ENCODE results near the gene VPS29.
"Not testable (repeated sequence)": the region's sequence is repeated elsewhere in the genome, so short reads cannot be mapped to it uniquely, and the experiment has no call there.

VPS29 gene

DNA sequence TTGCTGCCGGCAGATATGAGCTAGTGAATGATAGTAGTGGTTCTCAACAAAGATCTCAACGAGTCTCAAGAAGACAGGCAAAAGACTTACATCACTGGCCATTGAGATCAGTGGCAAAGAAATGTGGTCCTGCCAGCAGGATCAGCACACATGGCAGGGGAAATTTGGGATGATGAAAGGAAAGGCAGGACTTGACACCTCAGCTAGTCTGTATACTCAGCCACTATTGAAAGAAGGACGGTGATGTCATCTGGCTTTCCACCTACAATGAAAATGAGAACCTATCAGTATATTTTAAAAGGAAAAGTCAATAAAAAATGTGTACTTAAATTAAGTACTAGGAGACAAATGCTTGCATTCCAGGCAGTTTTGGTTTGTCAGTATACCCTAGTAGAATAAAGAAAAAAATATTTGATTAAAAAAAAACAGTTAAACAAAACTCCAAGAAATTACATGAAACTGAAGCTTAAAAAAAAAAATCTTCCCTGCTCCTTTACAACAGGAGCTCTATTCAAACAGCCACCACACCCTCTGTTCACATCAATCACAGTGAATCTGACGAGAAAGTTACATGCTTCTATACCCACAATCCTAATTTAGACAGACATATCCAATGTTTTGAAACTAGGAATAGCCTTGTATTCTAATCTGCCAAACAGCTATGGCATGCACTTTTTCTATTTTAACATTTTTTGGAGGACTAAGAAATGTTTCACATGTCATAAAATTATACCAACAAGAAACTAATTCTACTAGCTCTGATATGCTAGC lies 35.1 kb upstream of the VPS29 start:
- H3K27me3 Mint-ChIP-seq (ENCODE audit: low read depth), result no peaks in the 10 kb centered on the region
- H3K4me3 Mint-ChIP-seq, result no peak overlapping the region
- no peaks in the 10 kb centered on the region for H3K9me3 Mint-ChIP-seq
- peaks cover 41% of the 10 kb centered on the region for H3K36me3 Mint-ChIP-seq (ENCODE audit: low read depth)
- H3K4me1 Mint-ChIP-seq (ENCODE audit: low read depth), result peaks cover 21% of the 10 kb centered on the region
- H3K27ac Mint-ChIP-seq, result no peak overlapping the region

DNA sequence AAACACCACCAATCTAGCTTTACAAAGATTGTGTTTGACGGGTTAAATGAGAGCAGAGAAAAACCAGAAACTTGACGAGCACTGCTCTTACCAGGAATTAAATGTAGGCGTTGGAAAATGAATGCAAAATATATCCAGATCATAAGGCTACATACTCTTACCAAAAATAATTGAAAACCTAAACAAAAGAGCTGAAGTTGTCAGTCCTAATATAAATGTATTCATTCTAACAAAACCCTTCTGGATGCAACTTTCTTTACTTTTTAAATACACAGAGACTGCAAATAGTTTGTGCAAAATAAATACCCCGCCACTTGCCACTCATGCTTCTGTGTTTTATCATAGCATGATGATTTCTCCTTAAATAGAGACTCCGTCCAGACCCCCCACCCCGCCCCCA lies 32.9 kb upstream of the VPS29 start:
- peaks cover 26% of the 10 kb centered on the region for H3K4me1 Mint-ChIP-seq (ENCODE audit: low read depth)
- H3K4me3 Mint-ChIP-seq, result no peak overlapping the region
- no peaks in the 10 kb centered on the region for H3K9me3 Mint-ChIP-seq
- H3K36me3 Mint-ChIP-seq (ENCODE audit: low read depth), result peaks cover 51% of the 10 kb centered on the region
- H3K27ac Mint-ChIP-seq, result no peak overlapping the region
- no peaks in the 10 kb centered on the region for H3K27me3 Mint-ChIP-seq (ENCODE audit: low read depth)

DNA sequence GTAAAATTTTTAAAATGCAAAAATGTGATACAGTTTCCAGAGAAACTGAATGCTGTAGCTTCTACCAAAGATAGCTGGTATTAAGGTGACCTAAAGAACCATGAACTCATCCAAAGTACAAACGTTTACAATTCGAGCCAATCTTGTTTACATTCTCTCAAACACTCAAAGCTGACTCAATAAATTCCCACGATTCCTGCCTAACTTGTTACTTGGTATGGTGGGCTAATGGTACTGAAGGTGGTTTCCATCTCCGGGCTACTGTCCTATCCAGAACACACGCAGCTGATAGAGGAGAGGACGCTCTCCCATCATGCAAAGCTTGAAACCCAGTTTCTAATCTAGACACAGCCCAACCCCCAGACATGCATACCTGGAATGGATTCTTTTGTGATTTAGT lies 31.7 kb upstream of the VPS29 start:
- Mint-ChIP-seq H3K27ac (no peak overlapping the region), H3K4me3 (no peak overlapping the region), H3K36me3 (ENCODE audit: low read depth) (peaks cover 44% of the 10 kb centered on the region), H3K9me3 (no peaks in the 10 kb centered on the region), H3K4me1 (ENCODE audit: low read depth) (peaks cover 17% of the 10 kb centered on the region), H3K27me3 (ENCODE audit: low read depth) (no peaks in the 10 kb centered on the region)

DNA sequence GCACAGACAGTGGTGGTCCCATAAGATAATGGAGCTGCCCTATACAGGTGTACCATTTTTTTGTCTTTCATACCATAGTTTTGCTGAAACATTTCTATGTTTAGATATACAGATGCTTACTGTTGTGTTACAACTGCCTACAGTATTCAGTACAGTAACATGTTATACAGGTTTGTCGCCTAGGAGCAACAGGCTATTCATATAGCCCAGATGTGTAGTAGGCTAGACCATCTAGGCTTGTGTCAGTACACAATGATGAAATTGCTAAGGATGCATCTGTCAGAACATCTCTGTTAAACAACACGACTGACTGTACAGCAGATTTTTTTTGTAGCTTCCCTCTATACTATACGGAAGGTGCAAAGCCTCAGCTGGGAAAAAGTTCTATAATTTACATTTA lies 30.7 kb upstream of the VPS29 start:
- Mint-ChIP-seq H3K27me3 (ENCODE audit: low read depth) (no peaks in the 10 kb centered on the region), H3K4me1 (ENCODE audit: low read depth) (peaks cover 22% of the 10 kb centered on the region), H3K4me3 (no peak overlapping the region), H3K36me3 (ENCODE audit: low read depth) (peaks cover 42% of the 10 kb centered on the region), H3K27ac (no peak overlapping the region), H3K9me3 (no peaks in the 10 kb centered on the region)

DNA sequence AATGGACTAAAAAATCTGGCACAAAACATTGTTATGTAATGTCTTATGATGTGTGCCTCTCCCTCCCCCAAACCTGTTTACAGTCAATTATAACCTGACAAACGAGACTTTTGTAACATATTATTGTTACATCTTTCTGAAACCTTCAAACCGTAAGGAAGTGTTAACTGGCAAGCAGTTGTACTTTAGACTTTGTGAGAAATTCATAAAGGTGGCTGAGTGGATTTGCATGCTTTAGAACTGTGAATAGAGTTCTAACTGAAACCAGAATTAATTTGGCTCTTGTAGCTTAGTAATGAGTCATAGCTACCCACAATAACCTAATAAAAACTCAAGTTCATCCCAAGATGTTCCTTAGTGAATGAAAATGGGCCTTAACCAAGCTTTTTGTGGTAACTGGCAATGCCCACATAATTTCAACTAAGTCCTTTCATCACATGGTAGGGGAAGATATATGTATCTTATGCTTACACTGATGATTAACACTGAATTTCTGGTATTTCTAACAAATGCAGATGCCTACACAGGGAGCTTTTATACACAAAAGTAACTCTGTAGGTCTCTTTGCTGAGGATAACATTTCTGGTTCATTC lies 29.9 kb upstream of the VPS29 start:
- Mint-ChIP-seq H3K4me1 (ENCODE audit: low read depth) (peaks cover 22% of the 10 kb centered on the region), H3K36me3 (ENCODE audit: low read depth) (peaks cover 37% of the 10 kb centered on the region), H3K4me3 (no peak overlapping the region), H3K9me3 (no peaks in the 10 kb centered on the region), H3K27me3 (ENCODE audit: low read depth) (no peaks in the 10 kb centered on the region), H3K27ac (peak overlapping the region; percentile 49)

DNA sequence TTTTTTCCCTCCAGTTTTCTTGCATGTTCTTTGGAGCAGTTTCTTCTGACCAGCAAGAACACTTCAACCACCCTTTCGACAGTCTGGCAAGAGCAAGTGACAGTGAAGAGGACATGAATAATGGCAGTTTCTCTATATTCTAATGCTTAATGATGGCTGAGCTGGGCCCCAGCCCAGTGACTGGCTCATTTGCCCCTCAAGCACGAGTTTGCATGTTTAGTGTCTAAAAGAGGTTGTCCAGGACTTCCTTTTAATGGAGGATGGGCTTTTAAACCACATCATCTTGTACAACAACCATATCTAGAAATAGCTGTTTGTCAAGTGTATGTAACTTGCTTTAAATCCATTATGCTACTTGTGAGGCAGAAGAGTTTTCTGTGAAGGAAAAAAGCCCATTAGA lies 28.6 kb upstream of the VPS29 start:
- Mint-ChIP-seq H3K9me3 (no peaks in the 10 kb centered on the region), H3K27me3 (ENCODE audit: low read depth) (no peaks in the 10 kb centered on the region), H3K36me3 (ENCODE audit: low read depth) (peaks cover 31% of the 10 kb centered on the region), H3K4me1 (ENCODE audit: low read depth) (peaks cover 22% of the 10 kb centered on the region), H3K4me3 (no peak overlapping the region), H3K27ac (no peak overlapping the region)

DNA sequence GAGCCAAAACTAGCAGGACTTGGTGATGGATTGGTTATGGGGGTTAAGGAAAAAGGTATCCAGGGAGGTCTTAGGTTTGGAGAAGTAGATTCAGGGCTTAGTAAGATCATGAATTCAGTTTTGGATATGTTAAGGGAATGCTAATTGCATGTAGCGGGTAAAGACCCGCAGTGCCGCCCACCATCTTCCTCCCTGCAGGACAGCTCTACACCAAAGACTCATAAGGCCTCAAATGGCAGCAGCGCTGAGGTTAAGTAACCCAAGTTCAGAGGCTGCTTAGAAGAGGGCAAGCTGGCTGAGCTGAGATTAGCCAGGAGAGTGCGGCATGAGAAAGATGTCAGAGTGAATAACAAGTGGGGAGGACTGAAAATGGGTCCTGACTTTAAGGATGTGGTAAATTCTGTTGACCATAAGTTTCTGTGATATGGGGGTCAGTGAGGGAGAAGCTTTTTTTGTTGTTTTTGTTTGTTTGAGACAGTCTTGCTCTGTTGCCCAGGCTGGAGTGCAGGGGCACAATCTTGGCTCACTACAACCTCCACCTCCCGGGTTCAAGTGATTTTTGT lies 26.4 kb upstream of the VPS29 start:
- peaks cover 14% of the 10 kb centered on the region for H3K4me1 Mint-ChIP-seq (ENCODE audit: low read depth)
- H3K4me3 Mint-ChIP-seq, result no peak overlapping the region
- no peaks in the 10 kb centered on the region for H3K27me3 Mint-ChIP-seq (ENCODE audit: low read depth)
- H3K9me3 Mint-ChIP-seq, result no peaks in the 10 kb centered on the region
- no peak overlapping the region for H3K27ac Mint-ChIP-seq
- H3K36me3 Mint-ChIP-seq (ENCODE audit: low read depth), result peaks cover 22% of the 10 kb centered on the region

DNA sequence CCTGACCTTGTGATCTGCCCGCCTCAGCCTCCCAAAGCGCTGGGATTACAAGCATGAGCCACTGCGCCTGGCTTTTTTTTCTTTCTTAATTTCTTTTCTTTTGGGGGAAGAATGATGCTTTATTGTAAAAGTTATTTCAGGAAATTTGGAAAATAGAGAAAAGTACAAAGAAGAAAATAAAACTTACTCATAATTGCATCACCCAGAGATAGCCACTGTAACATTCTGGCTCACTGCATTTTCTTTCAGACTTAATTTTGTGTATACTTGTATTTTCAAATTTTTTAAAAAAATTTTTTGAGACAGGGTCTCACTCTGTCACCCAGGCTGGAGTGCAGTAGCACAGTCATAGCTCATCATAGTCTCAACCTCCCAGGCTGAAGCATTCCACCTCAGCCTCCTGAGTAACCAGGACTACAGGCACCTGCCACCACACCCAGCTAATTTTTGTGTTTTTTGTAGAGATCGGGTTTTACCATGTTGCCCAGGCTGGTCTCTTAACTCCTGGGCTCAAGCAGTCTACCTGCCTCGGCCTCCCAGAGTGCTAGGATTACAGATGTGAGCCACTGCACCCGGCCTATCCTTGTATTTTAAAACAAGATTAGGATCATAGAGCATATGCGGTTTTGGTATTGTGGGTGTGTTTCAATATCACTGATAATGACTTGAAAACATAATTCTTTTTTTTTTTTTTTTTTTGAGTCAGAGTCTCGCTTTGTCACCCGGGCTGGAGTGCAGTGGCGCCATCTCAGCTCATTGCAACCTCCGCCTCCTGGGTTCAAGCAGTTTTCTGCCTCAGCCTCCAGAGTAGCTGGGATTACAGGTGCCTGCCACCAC lies 19.2 kb upstream of the VPS29 start:
- not testable (repeated sequence) for H3K27ac Mint-ChIP-seq; H3K9me3 Mint-ChIP-seq; H3K4me1 Mint-ChIP-seq (ENCODE audit: low read depth); H3K4me3 Mint-ChIP-seq; H3K27me3 Mint-ChIP-seq (ENCODE audit: low read depth); H3K36me3 Mint-ChIP-seq (ENCODE audit: low read depth)

DNA sequence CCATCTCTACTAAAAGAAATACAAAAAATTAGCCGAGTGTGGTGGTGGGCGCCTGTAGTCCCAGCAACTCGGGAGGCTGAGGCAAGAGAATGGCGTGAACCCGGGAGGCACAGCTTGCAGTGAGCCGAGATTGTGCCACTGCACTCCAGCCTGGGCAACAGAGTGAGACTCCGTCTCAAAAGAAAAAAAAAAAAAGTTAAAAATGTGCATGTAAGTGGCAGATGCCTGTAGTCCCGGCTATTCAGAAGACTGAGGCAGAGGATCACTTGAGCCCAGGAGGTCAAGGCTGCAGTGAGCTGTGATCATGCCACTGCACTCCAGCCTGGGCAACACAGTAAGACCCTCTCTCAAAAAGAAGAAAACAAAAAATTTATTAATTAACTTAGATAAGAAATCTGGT lies 16.1 kb upstream of the VPS29 start:
- not testable (repeated sequence) for H3K36me3 Mint-ChIP-seq (ENCODE audit: low read depth); H3K27ac Mint-ChIP-seq; H3K4me1 Mint-ChIP-seq (ENCODE audit: low read depth); H3K4me3 Mint-ChIP-seq; H3K9me3 Mint-ChIP-seq
- H3K27me3 Mint-ChIP-seq (ENCODE audit: low read depth), result peaks cover 10% of the 10 kb centered on the region

DNA sequence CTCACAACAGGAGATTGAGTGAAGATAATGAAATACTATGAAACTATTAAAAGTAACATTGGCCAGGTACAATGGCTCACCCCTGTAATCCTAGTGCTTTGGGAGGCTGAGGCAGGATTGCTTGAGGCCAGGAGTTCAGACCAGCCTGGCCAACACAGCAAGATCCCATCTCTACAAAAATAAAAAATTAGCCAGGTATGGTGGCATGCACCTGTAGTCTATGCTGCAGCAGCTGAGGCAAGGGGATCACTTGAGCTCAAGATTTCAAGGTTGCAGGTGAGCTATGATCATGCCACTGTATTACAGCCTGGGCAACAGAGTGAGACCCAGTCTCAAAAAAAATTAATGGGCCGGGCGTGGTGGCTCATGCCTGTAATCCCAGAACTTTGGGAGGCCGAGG lies 15.1 kb upstream of the VPS29 start:
- H3K36me3 Mint-ChIP-seq (ENCODE audit: low read depth), result no peaks in the 10 kb centered on the region
- no peak overlapping the region for H3K27ac Mint-ChIP-seq
- peaks cover 10% of the 10 kb centered on the region for H3K27me3 Mint-ChIP-seq (ENCODE audit: low read depth)
- no peaks in the 10 kb centered on the region for H3K9me3 Mint-ChIP-seq
- H3K4me1 Mint-ChIP-seq (ENCODE audit: low read depth), result peaks cover 2% of the 10 kb centered on the region
- H3K4me3 Mint-ChIP-seq, result no peak overlapping the region

DNA sequence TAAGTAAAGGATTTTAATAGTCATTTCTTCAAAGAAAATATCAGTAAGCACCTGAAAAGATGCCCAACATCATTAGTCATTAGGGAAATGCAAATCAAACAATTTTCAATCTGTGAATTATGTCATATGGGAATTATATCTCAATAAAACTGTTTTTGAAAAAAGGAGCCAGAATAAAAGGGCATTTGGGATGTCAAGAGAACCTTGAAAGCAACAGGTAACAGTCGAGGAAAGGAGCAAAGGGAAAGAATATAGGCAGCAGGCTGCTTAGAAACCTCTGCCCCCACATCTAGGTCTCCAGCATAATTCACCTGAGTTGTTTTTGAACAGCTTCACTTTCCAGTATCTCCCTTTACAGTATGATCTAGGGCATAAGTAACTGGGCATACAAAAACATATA lies 12.5 kb upstream of the VPS29 start:
- Mint-ChIP-seq H3K27me3 (ENCODE audit: low read depth) (peaks cover 14% of the 10 kb centered on the region), H3K4me3 (no peak overlapping the region), H3K4me1 (ENCODE audit: low read depth) (peaks cover 2% of the 10 kb centered on the region), H3K36me3 (ENCODE audit: low read depth) (no peaks in the 10 kb centered on the region), H3K9me3 (no peaks in the 10 kb centered on the region), H3K27ac (no peak overlapping the region)

DNA sequence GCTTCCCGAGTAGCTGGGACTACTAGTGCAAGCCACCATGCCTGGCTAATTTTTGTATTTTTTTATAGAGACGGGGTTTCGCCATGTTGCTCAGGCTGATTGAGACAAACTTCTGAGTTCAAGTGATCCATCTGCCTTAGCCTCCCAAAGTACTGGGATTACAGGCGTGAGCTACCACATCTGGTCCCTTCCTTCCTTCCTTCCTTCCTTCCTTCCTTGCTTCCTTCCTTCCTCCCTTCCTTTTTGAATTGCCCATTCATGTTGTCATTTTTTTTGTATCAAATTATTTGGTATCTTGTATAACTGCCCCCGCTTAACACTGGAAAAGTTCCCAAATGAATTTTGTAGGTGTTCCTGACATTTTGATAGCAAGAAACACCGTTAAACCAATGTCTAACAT lies 11.9 kb upstream of the VPS29 start:
- Mint-ChIP-seq H3K9me3 (no peaks in the 10 kb centered on the region), H3K27me3 (ENCODE audit: low read depth) (peaks cover 14% of the 10 kb centered on the region), H3K27ac (peak overlapping the region; percentile 62), H3K4me1 (ENCODE audit: low read depth) (peaks cover 2% of the 10 kb centered on the region), H3K36me3 (ENCODE audit: low read depth) (no peaks in the 10 kb centered on the region), H3K4me3 (no peak overlapping the region)

DNA sequence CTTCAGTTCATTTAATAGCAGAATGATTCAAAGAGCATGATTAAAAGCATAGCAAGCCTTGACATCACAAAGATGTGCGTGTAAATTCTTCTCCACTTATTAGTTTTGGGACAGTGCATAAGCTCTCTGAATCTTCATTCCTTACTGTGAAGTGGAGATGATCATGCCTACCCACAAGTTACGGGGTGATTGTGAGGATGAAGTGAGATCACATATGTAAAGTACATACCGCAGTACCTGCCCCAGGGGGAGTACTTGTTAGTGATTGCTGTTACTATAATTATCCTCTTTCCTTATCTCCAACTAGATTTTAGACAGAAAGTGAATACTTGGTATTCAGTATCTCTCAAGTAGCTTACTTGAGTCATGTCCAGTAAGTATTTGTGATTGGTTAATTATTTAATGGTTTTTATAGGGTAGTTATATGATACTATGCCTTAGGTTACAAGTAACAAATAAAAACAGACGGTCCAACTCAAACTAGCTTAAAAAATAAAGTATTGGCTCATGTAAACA lies 6.2 kb upstream of the VPS29 start:
- H3K36me3 Mint-ChIP-seq (ENCODE audit: low read depth), result no peaks in the 10 kb centered on the region
- peaks cover 4% of the 10 kb centered on the region for H3K27me3 Mint-ChIP-seq (ENCODE audit: low read depth)

DNA sequence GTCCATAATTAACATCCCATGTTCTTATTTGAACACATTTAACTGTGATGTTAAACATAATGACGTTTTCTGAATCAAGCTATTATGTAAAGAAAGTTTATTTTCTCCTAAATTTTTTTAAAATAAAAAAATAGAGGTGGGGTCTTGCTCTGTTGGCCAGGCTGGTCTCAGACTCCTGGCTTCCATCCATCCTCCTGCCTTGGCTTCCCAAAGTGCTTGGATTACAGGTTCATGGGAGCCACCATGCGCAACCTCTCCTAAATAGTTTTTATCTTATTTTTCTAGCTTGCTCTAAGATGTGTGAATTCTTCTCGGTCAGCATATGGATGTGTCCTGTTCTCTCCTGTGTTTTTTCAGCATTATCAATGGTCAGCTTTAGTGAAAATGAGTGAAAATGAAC lies 3.4 kb upstream of the VPS29 start:
- Mint-ChIP-seq H3K27ac (no peak overlapping the region), H3K4me1 (ENCODE audit: low read depth) (peaks cover 12% of the 10 kb centered on the region), H3K4me3 (no peak overlapping the region), H3K27me3 (ENCODE audit: low read depth) (peaks cover 4% of the 10 kb centered on the region), H3K9me3 (peaks cover 8% of the 10 kb centered on the region), H3K36me3 (ENCODE audit: low read depth) (peaks cover 9% of the 10 kb centered on the region)

More for the DNA sequence above, 6.2 kb upstream of the VPS29 start:
- no peaks in the 10 kb centered on the region for H3K9me3 Mint-ChIP-seq
- H3K27ac Mint-ChIP-seq, result no peak overlapping the region
- no peak overlapping the region for H3K4me3 Mint-ChIP-seq
- no peaks in the 10 kb centered on the region for H3K4me1 Mint-ChIP-seq (ENCODE audit: low read depth)
